Measurements from ENCODE around the gene ASB8. TPM values are rescaled to one million over a fixed set of nuclear protein-coding genes. Genes with fewer than 3 reads are reported as not detected.
A peak's percentile ranks its signal among the peaks of the same experiment; 100 is the strongest.
"Not testable (repeated sequence)": the region's sequence is repeated elsewhere in the genome, so short reads cannot be mapped to it uniquely, and the experiment has no call there.

The ASB8 gene
- total RNA-seq, 6 experiments from 2014 or later = 17.7 to 29.3 (median 21.6) TPM

DNA sequence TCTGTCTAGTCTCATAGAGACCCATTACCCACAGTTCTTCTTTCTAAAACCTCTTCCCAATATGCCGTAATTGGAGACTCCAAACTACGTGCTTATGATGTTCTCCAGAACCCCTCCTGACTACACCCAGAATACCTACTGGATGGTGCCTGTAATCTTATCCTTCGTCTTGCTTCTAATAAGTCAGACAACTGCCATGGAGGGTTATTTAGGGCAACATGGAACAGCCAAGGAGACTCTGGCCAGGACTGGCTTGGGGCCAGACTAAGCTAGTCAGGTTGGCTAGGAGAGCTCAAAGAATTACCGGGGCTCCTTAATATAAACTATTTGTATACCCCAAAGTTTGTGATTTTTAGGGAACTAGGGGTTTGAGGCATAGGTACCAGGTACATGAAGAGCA lies 31.3 kb downstream of the ASB8 start:
- 96% methylated on average over 3 of the region's 4 CpGs for WGBS (ENCODE audit: insufficient coverage, low coverage, low lambda C conversion rate, missing lambda C conversion rate)
- intact Hi-C loops (cut with DNase I) = no loop called here
- ATAC-seq = no peak

DNA sequence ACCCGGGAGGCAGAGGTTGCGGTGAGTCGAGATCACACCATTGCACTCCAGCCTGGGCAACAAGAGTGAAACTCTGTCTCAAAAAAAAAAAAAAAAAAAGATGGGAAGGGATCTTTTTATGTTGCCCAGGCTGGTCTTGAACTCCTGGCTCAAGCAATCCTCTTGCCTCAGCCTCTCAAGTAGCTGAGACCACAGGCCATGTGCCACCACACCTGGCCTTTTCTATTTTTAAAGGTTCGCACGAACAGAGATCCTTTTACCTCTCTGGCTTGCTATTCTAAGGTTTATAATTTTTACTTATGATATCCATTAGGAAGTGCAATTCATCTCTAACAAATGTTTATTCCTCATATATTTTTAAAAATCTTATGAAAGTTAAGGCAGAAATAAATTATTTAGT lies 31.8 kb downstream of the ASB8 start:
- H3K27ac ChIP-seq; H3K4me3 ChIP-seq; H3K9me3 ChIP-seq; H3K27me3 ChIP-seq; H3K4me1 ChIP-seq; ATAC-seq; intact Hi-C loops (cut with DNase I); DNase-seq; H3K36me3 ChIP-seq: not testable (repeated sequence)
- WGBS (ENCODE audit: insufficient coverage, low coverage, low lambda C conversion rate, missing lambda C conversion rate) = 93% methylated on average over 2 of the region's 5 CpGs

More for the DNA sequence above, 31.3 kb downstream of the ASB8 start:
- Histone ChIP-seq H3K9me3 (no peaks in the 10 kb centered on the region), H3K36me3 (no peaks in the 10 kb centered on the region), H3K4me3 (no peak overlapping the region), H3K27me3 (no peaks in the 10 kb centered on the region), H3K4me1 (peaks cover 0 to 8% (median 0%) of the 10 kb centered on the region in 4 donors), H3K27ac (no peak overlapping the region)
- TF ChIP-seq POLR2A (IDR thresholded peaks at IDR 0.05) = no peak
- TF ChIP-seq, protein P1, sequence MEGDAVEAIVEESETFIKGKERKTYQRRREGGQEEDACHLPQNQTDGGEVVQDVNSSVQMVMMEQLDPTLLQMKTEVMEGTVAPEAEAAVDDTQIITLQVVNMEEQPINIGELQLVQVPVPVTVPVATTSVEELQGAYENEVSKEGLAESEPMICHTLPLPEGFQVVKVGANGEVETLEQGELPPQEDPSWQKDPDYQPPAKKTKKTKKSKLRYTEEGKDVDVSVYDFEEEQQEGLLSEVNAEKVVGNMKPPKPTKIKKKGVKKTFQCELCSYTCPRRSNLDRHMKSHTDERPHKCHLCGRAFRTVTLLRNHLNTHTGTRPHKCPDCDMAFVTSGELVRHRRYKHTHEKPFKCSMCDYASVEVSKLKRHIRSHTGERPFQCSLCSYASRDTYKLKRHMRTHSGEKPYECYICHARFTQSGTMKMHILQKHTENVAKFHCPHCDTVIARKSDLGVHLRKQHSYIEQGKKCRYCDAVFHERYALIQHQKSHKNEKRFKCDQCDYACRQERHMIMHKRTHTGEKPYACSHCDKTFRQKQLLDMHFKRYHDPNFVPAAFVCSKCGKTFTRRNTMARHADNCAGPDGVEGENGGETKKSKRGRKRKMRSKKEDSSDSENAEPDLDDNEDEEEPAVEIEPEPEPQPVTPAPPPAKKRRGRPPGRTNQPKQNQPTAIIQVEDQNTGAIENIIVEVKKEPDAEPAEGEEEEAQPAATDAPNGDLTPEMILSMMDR (IDR thresholded peaks at IDR 0.05) = no peak
- DNase-seq = no peak

- ATAC-seq = peak; percentile 38 to 65 (median 56)
Measured at GRCh38 chr12:48123169-48123568, 34.1 kb downstream of the ASB8 start.

GRCh38 chr12:48122065-48122834 lies 35.1 kb downstream of the ASB8 start:
- 100% methylated on average over 1 of the region's 2 CpGs for WGBS (ENCODE audit: insufficient coverage, low coverage, low lambda C conversion rate, missing lambda C conversion rate)
- H3K4me1 ChIP-seq = peaks cover 0 to 8% (median 0%) of the 10 kb centered on the region in 4 donors
- no peak for TF ChIP-seq POLR2A (IDR thresholded peaks at IDR 0.05)
- TF ChIP-seq, protein P1 (IDR thresholded peaks at IDR 0.05) = no peak
- H3K4me3 ChIP-seq = no peak overlapping the region
- H3K9me3 ChIP-seq = no peaks in the 10 kb centered on the region
- H3K27me3 ChIP-seq = no peaks in the 10 kb centered on the region
- no peak overlapping the region for H3K27ac ChIP-seq
- no peak for DNase-seq
- peak in 2 of 4 donors; percentile 14 to 26 for ATAC-seq
- intact Hi-C loops (cut with DNase I) = no loop called here
- H3K36me3 ChIP-seq = no peaks in the 10 kb centered on the region

More at GRCh38 chr12:48123169-48123568, 34.1 kb downstream of the ASB8 start:
- H3K27ac ChIP-seq = no peak overlapping the region
- H3K4me3 ChIP-seq = no peak overlapping the region
- TF ChIP-seq, protein P1 (IDR thresholded peaks at IDR 0.05) = no peak
- TF ChIP-seq POLR2A (IDR thresholded peaks at IDR 0.05) = no peak
- intact Hi-C loops (cut with DNase I) = no loop called here
- no peaks in the 10 kb centered on the region for H3K36me3 ChIP-seq
- H3K9me3 ChIP-seq = no peaks in the 10 kb centered on the region
- 26% methylated on average over 4 of the region's 4 CpGs for WGBS (ENCODE audit: insufficient coverage, low coverage, low lambda C conversion rate, missing lambda C conversion rate)
- no peaks in the 10 kb centered on the region for H3K27me3 ChIP-seq
- peaks cover 0 to 8% (median 0%) of the 10 kb centered on the region in 4 donors for H3K4me1 ChIP-seq
- DNase-seq = no peak

DNA sequence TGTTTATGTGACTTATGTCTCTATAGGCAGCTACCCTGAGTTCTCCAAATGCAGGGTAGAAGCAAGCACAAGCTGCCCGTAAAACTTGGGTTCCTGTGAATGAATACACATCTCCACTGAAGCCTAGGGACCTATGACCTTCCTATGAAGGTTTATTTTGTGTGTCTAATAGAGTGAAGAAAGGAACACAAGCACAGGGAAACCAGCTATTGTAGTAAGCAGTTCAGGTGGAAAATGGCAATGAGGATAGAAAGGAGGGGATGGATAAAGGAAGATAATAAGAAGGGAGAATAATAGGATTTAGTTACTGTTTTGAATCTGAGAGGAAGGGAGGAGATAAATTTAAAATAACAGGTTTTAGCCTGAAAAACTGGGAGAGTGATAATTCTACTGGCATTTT lies 35.8 kb downstream of the ASB8 start:
- 100% methylated on average over 1 of the region's 1 CpG for WGBS (ENCODE audit: insufficient coverage, low coverage, low lambda C conversion rate, missing lambda C conversion rate)
- H3K36me3 ChIP-seq = no peaks in the 10 kb centered on the region

More for the DNA sequence above, 35.8 kb downstream of the ASB8 start:
- DNase-seq (no peak), ATAC-seq (no peak)
- no peaks in the 10 kb centered on the region for H3K9me3 ChIP-seq
- no peak overlapping the region for H3K4me3 ChIP-seq
- intact Hi-C loops (cut with DNase I) = no loop called here
- no peak overlapping the region for H3K27ac ChIP-seq
- no peak for TF ChIP-seq POLR2A (IDR thresholded peaks at IDR 0.05)
- TF ChIP-seq, protein P1 (IDR thresholded peaks at IDR 0.05) = no peak
- H3K27me3 ChIP-seq = no peaks in the 10 kb centered on the region
- H3K4me1 ChIP-seq = peaks cover 0 to 8% (median 0%) of the 10 kb centered on the region in 4 donors

Measured in right lobe of liver (tissue), 6 donors.